ENCODE data around the gene PLXNA4. TPM values are rescaled to one million over a fixed set of nuclear protein-coding genes. Genes with fewer than 3 reads are reported as not detected.

PLXNA4 gene
- total RNA-seq, 1 experiment from 2014 or later: 1.0 TPM

DNA sequence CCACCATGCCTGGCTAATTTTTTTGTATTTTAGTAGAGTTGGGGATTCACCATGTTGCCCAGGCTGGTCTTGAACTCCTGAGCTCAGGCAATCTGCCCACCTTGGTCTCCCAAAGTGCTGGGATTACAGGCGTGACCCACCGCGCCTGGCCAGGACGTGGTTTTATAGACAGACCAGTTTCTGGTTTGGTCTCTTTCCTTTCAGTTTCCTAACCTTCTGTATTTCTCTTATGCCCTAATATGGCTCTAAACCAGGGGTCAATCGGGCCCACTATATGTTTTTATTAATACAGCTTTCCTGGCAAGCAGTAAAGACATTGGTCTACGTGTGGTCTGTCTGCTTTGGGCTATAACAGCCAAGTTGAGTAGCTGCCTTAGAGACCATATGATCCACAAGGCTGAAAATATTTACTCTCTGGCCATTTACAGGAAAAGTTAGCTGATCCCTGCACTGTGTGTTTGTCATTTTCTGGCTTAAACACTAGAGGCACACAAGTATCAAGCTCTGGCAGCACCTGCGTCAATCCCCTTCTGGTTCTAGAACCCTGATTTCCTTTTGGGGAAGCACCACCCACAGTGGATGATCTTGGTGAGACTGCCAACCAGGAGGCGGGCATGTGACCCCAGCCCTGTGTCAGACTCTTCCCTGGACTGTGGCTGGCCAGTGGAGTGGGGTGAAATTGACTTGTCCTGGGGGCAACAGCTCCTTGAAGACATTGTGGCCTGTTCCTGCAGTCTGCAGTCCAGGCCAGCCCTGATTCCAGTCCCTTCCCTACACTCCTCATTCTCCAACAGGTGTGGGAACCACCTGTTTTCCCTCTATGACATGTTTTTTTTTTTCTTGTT lies 497.2 kb downstream of the PLXNA4 start:
- BruUV-seq (replicated peaks): no TSS peak
- H4K20me1 ChIP-seq (ENCODE audit: insufficient read depth): no peaks in the 10 kb centered on the region
- intact Hi-C loops (cut with micrococcal nuclease; ENCODE audit: unreplicated experiment): no loop called here
- H3K4me3 ChIP-seq: no peak overlapping the region
- H3K9me2 ChIP-seq (ENCODE audit: insufficient read depth): no peaks in the 10 kb centered on the region
- CTCF ChIA-PET: interaction anchor here (0.6 to 0.7 kb wide), 2 partner anchors 53 to 481 kb away, joined by 3 read pairs; no protein-coding TSS in a partner anchor
- no peaks in the 10 kb centered on the region for H3F3A ChIP-seq (ENCODE audit: insufficient read depth, low read depth)
- no peaks in the 10 kb centered on the region for H3K79me2 ChIP-seq (ENCODE audit: low read depth)
- no peaks in the 10 kb centered on the region for H3K9me3 ChIP-seq (ENCODE audit: insufficient read depth, low read depth)
- TF ChIP-seq CTCF (conservative IDR thresholded peaks at IDR 0.05): no peak
- no peak for TF ChIP-seq EZH2 (IDR thresholded peaks at IDR 0.05; ENCODE audit: low read depth)
- no peaks in the 10 kb centered on the region for H3K27me3 ChIP-seq (ENCODE audit: insufficient read depth, low read depth)
- H3K27ac ChIP-seq: no peak overlapping the region
- no peaks in the 10 kb centered on the region for H3K36me3 ChIP-seq (ENCODE audit: low read depth)
- DNase-seq: no peak
- POLR2A ChIA-PET (ENCODE audit: unreplicated experiment): no interaction called here
- no peak overlapping the region for H2AFZ ChIP-seq
- no peaks in the 10 kb centered on the region for H3K4me1 ChIP-seq (replicated peaks; ENCODE audit: insufficient read depth)
- no peak overlapping the region for H3K4me2 ChIP-seq

GRCh38 chr7:132077971-132078685 lies 498.1 kb downstream of the PLXNA4 start:
- no peak overlapping the region for H2AFZ ChIP-seq
- POLR2A ChIA-PET (ENCODE audit: unreplicated experiment): no interaction called here
- H3K79me2 ChIP-seq (ENCODE audit: low read depth): no peaks in the 10 kb centered on the region
- no peak overlapping the region for H3K27ac ChIP-seq
- H3K4me1 ChIP-seq (replicated peaks; ENCODE audit: insufficient read depth): peaks cover 6% of the 10 kb centered on the region; the same call in 1 of the 2 replicates
- H4K20me1 ChIP-seq (ENCODE audit: insufficient read depth): no peaks in the 10 kb centered on the region
- H3K27me3 ChIP-seq (ENCODE audit: insufficient read depth, low read depth): no peaks in the 10 kb centered on the region
- BruUV-seq (replicated peaks): no TSS peak
- H3F3A ChIP-seq (ENCODE audit: insufficient read depth, low read depth): peaks cover 6% of the 10 kb centered on the region; the same call in 1 of the 2 replicates
- no peaks in the 10 kb centered on the region for H3K36me3 ChIP-seq (ENCODE audit: low read depth)
- no peaks in the 10 kb centered on the region for H3K9me2 ChIP-seq (ENCODE audit: insufficient read depth)
- intact Hi-C loops (cut with micrococcal nuclease; ENCODE audit: unreplicated experiment): no loop called here
- no peak overlapping the region for H3K4me2 ChIP-seq
- DNase-seq: no peak
- CTCF ChIA-PET: no interaction called here
- TF ChIP-seq CTCF (conservative IDR thresholded peaks at IDR 0.05) (no peak), EZH2 (IDR thresholded peaks at IDR 0.05; ENCODE audit: low read depth) (no peak)
- no peak overlapping the region for H3K4me3 ChIP-seq
- no peaks in the 10 kb centered on the region for H3K9me3 ChIP-seq (ENCODE audit: insufficient read depth, low read depth)

DNA sequence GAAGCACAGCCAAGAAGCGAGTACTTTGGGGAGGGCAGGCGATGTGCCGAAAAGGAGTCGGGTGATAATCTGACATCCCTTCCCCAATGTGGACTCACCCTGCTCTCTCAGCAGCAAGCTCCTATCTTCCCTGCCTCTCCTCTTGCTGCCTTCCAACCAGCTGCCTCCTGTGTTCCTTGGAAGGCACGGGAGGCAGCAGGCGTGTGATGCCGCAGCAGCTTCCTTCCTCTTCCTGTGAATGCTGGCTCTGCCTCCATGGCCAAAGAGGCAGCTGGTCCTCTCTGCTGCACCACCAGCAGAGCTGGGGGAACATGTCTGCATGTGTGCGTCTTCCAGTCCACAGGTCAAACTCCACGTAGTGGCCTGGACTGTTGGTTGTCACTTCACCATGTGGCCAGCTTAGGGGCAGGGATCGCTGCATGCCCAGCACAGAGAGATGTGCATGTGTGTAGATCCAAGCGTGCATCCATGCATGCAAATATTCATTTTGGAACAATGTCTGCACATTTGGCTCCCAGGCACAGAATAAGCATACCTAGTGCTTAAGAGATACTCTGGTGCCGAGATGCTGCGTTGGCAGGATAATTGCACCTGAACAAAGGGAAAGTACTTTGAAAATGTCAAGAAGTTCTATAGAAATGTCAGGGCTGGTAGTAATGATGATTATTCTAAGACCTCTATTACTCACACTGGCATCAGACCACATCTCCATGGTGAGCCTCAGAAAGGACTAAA lies 499.8 kb downstream of the PLXNA4 start:
- no peak for TF ChIP-seq CTCF (conservative IDR thresholded peaks at IDR 0.05)
- no peak for TF ChIP-seq EZH2 (IDR thresholded peaks at IDR 0.05; ENCODE audit: low read depth)
- peaks cover 19% of the 10 kb centered on the region; the same call in 1 of the 2 replicates for H3F3A ChIP-seq (ENCODE audit: insufficient read depth, low read depth)

More for the DNA sequence above, 499.8 kb downstream of the PLXNA4 start:
- no peak overlapping the region for H2AFZ ChIP-seq
- CTCF ChIA-PET: no interaction called here
- no peak for DNase-seq
- no peaks in the 10 kb centered on the region for H3K9me3 ChIP-seq (ENCODE audit: insufficient read depth, low read depth)
- POLR2A ChIA-PET (ENCODE audit: unreplicated experiment): no interaction called here
- H3K79me2 ChIP-seq (ENCODE audit: low read depth): no peaks in the 10 kb centered on the region
- BruUV-seq (replicated peaks): no TSS peak
- no peaks in the 10 kb centered on the region for H3K27me3 ChIP-seq (ENCODE audit: insufficient read depth, low read depth)
- intact Hi-C loops (cut with micrococcal nuclease; ENCODE audit: unreplicated experiment): no loop called here
- H3K27ac ChIP-seq: no peak overlapping the region
- no peak overlapping the region for H3K4me2 ChIP-seq
- no peaks in the 10 kb centered on the region for H3K36me3 ChIP-seq (ENCODE audit: low read depth)
- no peaks in the 10 kb centered on the region for H4K20me1 ChIP-seq (ENCODE audit: insufficient read depth)
- H3K4me3 ChIP-seq: no peak overlapping the region
- peaks cover 6% of the 10 kb centered on the region; the same call in 1 of the 2 replicates for H3K4me1 ChIP-seq (replicated peaks; ENCODE audit: insufficient read depth)
- no peaks in the 10 kb centered on the region for H3K9me2 ChIP-seq (ENCODE audit: insufficient read depth)

All from PC-9 (cell line).